GM21786 (cell line): ENCODE measurements around the gene NSMCE1.
A peak's percentile ranks its signal among the peaks of the same experiment; 100 is the strongest.
"Not testable (repeated sequence)": the region's sequence is repeated elsewhere in the genome, so short reads cannot be mapped to it uniquely, and the experiment has no call there.

Source experiments
- ATAC-seq: cut with Tn5 transposase; IDR thresholded peaks from one replicate; pipeline ENCODE4 v1.9.1; 2021; ENCODE audit not compliant: unreplicated experiment

Gene NSMCE1

GRCh38 chr16:27272697-27273096 lies 4.1 kb upstream of the NSMCE1 start:
- ATAC-seq: not testable (repeated sequence)

- no peak for ATAC-seq
These were observed 3.5 kb upstream of the NSMCE1 start for GRCh38 chr16:27272076-27272475.

GRCh38 chr16:27270349-27270748 lies 1.8 kb upstream of the NSMCE1 start:
- ATAC-seq: no peak

DNA sequence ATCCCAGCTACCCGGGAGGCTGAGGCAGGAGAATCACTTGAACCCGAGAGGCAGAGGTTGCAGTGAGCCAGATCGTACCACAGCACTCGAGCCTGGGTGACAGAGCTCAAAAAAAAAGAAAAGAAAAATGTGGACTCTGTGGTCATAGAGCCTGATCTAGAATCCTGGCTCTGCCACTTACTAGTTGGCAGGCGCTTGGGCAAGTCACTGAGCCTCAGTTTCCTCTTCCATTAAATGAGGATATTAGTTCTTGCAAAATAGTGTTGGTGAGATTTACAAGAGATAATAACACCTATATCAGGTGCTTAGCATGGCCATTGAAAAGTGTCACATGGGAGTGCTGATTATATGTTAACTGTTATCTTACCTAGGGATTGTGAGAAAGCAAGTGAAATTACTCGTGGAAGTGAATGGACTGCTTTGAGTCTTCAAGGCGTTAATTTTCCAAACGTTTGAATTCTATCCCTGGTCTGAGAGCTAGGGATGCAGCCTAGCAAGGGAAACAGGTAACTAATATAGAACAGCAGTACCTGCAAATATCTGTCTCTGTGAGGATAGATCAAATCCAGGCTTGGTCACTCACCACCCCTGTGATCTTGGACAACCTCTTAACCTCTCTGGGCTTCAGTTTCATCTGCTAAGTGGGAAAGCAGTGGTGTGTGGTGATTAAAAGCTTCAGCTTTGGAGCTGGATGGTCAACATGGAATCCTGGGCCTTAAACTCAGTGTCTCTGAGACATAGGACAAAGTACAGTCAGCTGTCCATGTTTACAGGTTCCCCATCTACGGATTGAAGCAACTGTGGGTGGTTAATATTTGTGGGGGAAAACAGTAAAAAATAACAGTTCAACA lies 953 bp upstream of the NSMCE1 start:
- ATAC-seq: no peak

DNA sequence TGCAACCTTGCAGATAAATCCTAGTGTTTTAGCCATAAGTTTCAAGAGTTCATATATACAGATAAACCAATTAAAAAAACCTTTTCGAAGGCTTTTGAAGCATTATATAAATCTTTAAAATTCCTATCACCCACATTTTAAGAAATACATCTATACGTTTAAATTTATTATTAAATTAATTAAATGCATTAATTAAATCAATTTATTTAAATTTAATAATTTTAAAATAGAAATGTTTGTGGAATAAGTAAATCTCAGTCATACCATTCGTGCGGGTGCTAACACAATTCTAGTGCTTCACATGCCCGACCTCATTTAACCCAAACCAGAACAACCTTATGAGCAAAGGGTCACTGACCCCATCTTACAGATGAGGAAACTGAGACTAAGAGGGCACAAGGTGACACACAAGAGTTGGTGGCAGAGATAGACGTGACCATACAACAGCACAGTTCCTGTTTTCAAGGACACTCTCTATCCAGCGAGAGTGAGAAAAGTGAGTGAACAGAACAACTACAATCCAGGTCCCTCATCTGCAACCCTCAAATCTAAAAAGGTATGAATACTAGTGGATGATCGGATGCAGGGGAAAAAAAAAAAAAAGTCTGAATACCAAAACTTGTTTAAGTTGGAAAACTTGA lies 1.4 kb downstream of the NSMCE1 start:
- ATAC-seq: no peak

- no peak for ATAC-seq
These were observed 2.6 kb downstream of the NSMCE1 start for GRCh38 chr16:27265982-27266381.

- no peak for ATAC-seq
These were observed 4.4 kb downstream of the NSMCE1 start for GRCh38 chr16:27264151-27264550.

DNA sequence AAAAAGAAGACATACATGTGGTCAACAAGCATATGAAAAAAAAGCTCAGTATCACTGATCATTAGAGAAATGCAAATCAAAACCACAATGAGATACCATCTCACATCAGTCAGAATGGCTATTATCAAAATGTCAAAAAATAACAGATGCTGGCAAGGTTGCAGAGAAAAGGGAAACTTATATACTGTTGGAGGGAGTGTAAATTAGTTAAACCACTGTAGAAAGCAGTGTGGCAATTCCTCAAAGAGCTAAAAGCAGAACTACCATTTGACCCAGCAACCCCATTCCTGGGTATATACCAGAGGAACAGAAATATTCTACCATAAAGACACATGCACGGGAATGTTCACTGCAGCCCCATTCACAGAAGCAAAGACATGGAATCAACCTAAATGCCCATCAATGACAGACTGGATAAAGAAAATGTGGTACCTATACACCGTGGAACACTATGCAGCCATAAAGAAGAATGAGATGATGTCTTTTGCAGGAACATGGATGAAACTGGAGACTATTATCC lies 5.6 kb downstream of the NSMCE1 start:
- not testable (repeated sequence) for ATAC-seq

- ATAC-seq: no peak
These were observed 8.9 kb downstream of the NSMCE1 start for GRCh38 chr16:27259710-27260109.

DNA sequence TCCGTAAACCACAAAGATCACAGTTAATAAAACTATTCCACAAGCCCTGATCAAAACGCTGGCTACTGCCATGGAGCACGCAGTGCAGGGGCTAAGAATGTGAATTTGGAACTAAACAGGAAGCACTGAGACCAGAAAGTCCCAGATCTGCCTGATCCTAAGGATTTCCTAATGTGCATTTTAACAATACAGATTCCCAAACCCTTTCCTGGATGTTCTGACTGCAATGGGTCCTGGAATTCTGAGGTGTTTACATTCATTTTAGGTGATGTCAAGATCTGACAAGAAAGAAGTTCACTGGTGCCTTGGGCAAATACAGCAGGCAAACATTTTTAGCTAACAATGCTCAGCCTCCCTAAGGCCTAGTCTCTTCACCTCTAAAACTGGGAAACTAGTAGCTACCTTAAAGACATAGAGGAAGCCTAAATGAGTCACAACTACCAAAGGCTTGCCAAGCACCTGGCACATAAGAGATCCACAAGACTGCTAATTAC lies 10.3 kb downstream of the NSMCE1 start:
- no peak for ATAC-seq

GRCh38 chr16:27257271-27257670 lies 11.3 kb downstream of the NSMCE1 start:
- no peak for ATAC-seq

DNA sequence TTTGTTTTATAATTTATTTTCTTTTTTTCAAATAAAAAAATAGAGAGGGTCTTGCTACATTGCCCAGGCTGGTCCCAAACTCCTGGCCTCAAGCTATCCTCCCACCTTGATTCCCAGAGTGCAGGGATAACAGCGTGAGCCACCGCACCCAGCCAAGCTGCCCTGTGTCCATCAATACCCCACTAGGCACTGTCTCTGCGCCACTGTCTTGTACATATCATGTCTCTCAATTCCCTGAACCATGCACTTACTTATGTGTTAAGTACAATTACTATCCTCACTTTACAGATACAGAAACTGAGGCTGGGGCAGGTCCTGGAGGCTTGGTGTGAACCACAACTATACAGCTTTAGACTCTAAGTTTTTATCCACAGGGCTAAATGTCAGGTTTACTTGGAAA lies 11.7 kb downstream of the NSMCE1 start:
- no peak for ATAC-seq

GRCh38 chr16:27254262-27254811 lies 14.2 kb downstream of the NSMCE1 start:
- ATAC-seq: peak; percentile 81

- no peak for ATAC-seq
These were observed 15.0 kb downstream of the NSMCE1 start for GRCh38 chr16:27253526-27253930.

DNA sequence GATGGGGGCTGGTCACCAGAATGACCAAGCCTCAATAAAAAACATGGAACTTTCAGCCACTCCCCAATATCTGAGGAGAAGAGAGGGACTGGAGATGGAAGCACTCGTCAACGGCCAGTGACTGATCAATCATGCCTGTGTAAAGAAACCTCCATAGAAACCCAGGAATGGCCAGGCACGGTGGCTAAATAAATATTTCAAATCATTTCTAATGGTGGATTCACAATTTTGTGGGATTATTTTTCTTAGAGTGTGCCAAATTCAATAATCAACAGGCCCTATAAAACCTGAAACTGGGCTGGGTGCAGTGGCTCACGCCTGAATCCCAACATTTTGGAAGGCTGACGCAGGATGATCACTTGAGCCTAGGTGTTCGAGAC lies 16.4 kb downstream of the NSMCE1 start:
- ATAC-seq: no peak

GRCh38 chr16:27251541-27252205 lies 16.9 kb downstream of the NSMCE1 start:
- no peak for ATAC-seq

DNA sequence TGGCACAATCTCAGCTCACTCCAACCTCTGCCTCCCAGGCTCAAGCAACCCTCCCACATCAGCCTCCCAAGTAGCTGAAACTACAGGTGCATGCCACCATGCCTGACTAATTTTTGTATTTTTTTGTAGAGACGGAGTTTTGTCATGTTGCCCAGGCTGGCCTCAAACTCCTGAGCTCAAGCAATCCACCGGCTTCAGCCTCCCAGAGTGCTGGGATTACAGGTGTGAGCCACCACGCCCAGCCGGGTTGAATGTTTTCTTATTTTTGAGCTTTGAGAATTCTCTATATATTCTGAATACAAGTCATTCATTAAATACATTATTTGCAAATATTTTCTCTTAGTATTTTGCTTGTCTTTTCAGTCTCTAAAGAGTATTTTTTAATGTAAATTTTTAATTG lies 19.7 kb downstream of the NSMCE1 start:
- ATAC-seq: not testable (repeated sequence)

DNA sequence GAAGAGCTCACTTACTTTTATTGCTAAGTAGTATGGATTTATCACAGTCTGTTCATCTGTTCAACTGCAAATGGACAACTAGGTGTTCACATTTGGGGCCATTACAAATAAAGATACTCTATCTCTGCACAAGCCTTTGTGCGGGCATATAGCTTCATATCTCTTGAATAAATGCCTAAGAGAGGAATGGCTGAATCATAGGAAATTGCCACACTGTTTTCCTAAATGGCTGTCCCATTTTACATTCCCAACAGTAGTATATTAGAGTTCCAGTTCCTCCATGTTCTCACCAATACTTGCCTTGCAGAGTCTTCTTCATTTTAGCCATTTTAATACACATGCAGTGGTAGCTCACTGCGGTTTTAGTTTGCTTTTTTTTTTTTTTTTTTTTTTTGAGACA lies 20.5 kb downstream of the NSMCE1 start:
- ATAC-seq: no peak

DNA sequence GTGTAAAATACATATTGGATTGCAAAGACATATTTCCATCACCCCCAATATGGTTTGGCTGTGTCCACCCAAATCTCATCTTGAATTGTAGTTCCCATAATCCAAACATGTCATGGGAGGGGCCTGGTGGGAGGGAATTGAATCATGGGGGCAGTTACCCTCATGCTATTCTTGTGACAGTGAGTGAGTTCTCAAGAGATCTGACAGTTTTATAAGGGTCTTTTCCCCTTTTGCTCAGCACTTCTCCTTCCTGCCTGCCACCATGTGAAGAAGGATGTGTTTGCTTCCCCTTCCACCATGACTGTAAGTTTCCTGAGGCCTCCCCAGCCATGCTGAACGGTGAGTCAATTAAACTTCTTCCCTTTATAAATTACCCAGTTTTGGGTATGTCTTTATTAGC lies 21.5 kb downstream of the NSMCE1 start:
- not testable (repeated sequence) for ATAC-seq

GRCh38 chr16:27246439-27246838 lies 22.1 kb downstream of the NSMCE1 start:
- ATAC-seq: no peak
